ENCODE measurements around the gene CNTFR. TPM values are rescaled to one million over a fixed set of nuclear protein-coding genes. Genes with fewer than 3 reads are reported as not detected.

CNTFR gene
- total RNA-seq, 4 donors from 2014 or later = 19.8 to 40.9 (median 34.7) TPM

- TF ChIP-seq EP300 (IDR thresholded peaks at IDR 0.05) (no peak), CTCF (IDR thresholded peaks at IDR 0.05) (no peak), POLR2A (IDR thresholded peaks at IDR 0.05) (no peak)
- Histone ChIP-seq H3K27me3 (peaks cover 0 to 30% of the 10 kb centered on the region in 2 donors), H3K4me1 (peaks cover 0 to 72% (median 5%) of the 10 kb centered on the region in 4 donors), H3K9me3 (no peaks in the 10 kb centered on the region), H3K4me3 (peak overlapping the region in 3 of 4 donors; percentile 5 to 50 (median 24)), H3K36me3 (no peaks in the 10 kb centered on the region), H3K27ac (peak overlapping the region in 2 of 4 donors; percentile 46 to 60)
- WGBS, 2 donors = 4 to 12% methylated on average over 6 to 42 of the region's 62 CpGs
- DNase-seq (ENCODE audit: low spot score in 2 of 2) = no peak
These were observed 11.9 kb downstream of the CNTFR start for GRCh38 chr9:34577400-34578240.

- 63 to 72% methylated on average over 10 to 14 of the region's 14 CpGs for WGBS, 2 donors
- H3K27me3 ChIP-seq = peaks cover 0 to 30% of the 10 kb centered on the region in 2 donors
- DNase-seq (ENCODE audit: low spot score in 2 of 2) = no peak
These were observed 12.7 kb downstream of the CNTFR start for GRCh38 chr9:34576597-34577399.

GRCh38 chr9:34575862-34576596 lies 13.5 kb downstream of the CNTFR start:
- WGBS, 2 donors = 49 to 65% methylated on average over 14 to 21 of the region's 21 CpGs
- Histone ChIP-seq H3K27ac (peak overlapping the region in 2 of 4 donors; percentile 13 to 38), H3K4me3 (no peak overlapping the region), H3K4me1 (peaks cover 0 to 87% (median 5%) of the 10 kb centered on the region in 4 donors), H3K9me3 (no peaks in the 10 kb centered on the region), H3K36me3 (no peaks in the 10 kb centered on the region), H3K27me3 (peaks cover 0 to 29% of the 10 kb centered on the region in 2 donors)
- DNase-seq (ENCODE audit: low spot score in 2 of 2) = no peak
- TF ChIP-seq POLR2A (IDR thresholded peaks at IDR 0.05) (no peak), CTCF (IDR thresholded peaks at IDR 0.05) (no peak), EP300 (IDR thresholded peaks at IDR 0.05) (no peak)

More at GRCh38 chr9:34576597-34577399, 12.7 kb downstream of the CNTFR start:
- H3K4me1 ChIP-seq = peaks cover 0 to 79% (median 5%) of the 10 kb centered on the region in 4 donors
- H3K9me3 ChIP-seq = no peaks in the 10 kb centered on the region
- H3K4me3 ChIP-seq = no peak overlapping the region
- no peak for TF ChIP-seq POLR2A (IDR thresholded peaks at IDR 0.05)
- TF ChIP-seq EP300 (IDR thresholded peaks at IDR 0.05) = no peak
- TF ChIP-seq CTCF (IDR thresholded peaks at IDR 0.05) = no peak
- no peaks in the 10 kb centered on the region for H3K36me3 ChIP-seq
- peak overlapping the region in 2 of 4 donors; percentile 13 to 38 for H3K27ac ChIP-seq

GRCh38 chr9:34575241-34575640 lies 14.3 kb downstream of the CNTFR start:
- DNase-seq (ENCODE audit: low spot score in 2 of 2) = no peak
- no peak overlapping the region for H3K27ac ChIP-seq
- H3K4me1 ChIP-seq = peaks cover 0 to 95% (median 5%) of the 10 kb centered on the region in 4 donors
- no peaks in the 10 kb centered on the region for H3K36me3 ChIP-seq
- H3K9me3 ChIP-seq = no peaks in the 10 kb centered on the region
- H3K27me3 ChIP-seq = peaks cover 0 to 21% of the 10 kb centered on the region in 2 donors
- no peak for TF ChIP-seq EP300 (IDR thresholded peaks at IDR 0.05)
- no peak for TF ChIP-seq POLR2A (IDR thresholded peaks at IDR 0.05)
- TF ChIP-seq CTCF (IDR thresholded peaks at IDR 0.05) = no peak
- H3K4me3 ChIP-seq = no peak overlapping the region
- WGBS, 2 donors = 63 to 65% methylated on average over 8 of the region's 8 CpGs
